DOHH2 (cell line): ENCODE data around the gene ANKZF1.

Experiments used
- H3F3A ChIP-seq: fragments of 200-600 bp; sonication (generic), shearing (Covaris generic); 2 replicates; pipeline ENCODE4 v1.6.0; 2016; ENCODE audit warnings: antibody characterized with exemption, mild to moderate bottlenecking; ENCODE audit not compliant: control insufficient read depth, insufficient read depth
- H3K27ac ChIP-seq: fragments of 200-600 bp; sonication (generic); 2 replicates; pipeline ENCODE4 v1.5.1; 2014; ENCODE audit warnings: low read depth, mild to moderate bottlenecking, low read length, moderate library complexity
- H3K27me3 ChIP-seq: fragments of 200-600 bp; sonication (generic); 2 replicates; pipeline ENCODE4 v1.6.1; 2014; ENCODE audit warnings: mild to moderate bottlenecking, low read length, mixed read lengths; ENCODE audit not compliant: control insufficient read depth
- H3K36me3 ChIP-seq: fragments of 200-600 bp; sonication (generic); 2 replicates; pipeline ENCODE4 v1.6.1; 2014; ENCODE audit warnings: mild to moderate bottlenecking, low read length, moderate library complexity, mixed read lengths; ENCODE audit not compliant: control insufficient read depth
- H3K4me1 ChIP-seq: fragments of 200-600 bp; sonication (generic); 2 replicates; pipeline ENCODE4 v1.6.1; 2014; ENCODE audit warnings: mild to moderate bottlenecking, low read length, mixed read lengths; ENCODE audit not compliant: control insufficient read depth
- H3K4me2 ChIP-seq: fragments of 200-600 bp; sonication (generic); 2 replicates; pipeline ENCODE4 v1.6.0; 2014; ENCODE audit warnings: mild to moderate bottlenecking, low read length, moderate library complexity
- H3K4me3 ChIP-seq: fragments of 200-600 bp; sonication (generic); 2 replicates; pipeline ENCODE4 v1.5.1; 2014; ENCODE audit warnings: mild to moderate bottlenecking, low read length, mixed read lengths
- H3K79me2 ChIP-seq: fragments of 200-600 bp; sonication (generic); 2 replicates; pipeline ENCODE4 v1.6.1; 2014; ENCODE audit warnings: mild to moderate bottlenecking, low read length, mixed read lengths; ENCODE audit not compliant: control insufficient read depth
- H3K9me2 ChIP-seq: fragments of 200-600 bp; sonication (generic); replicated peaks from 2 replicates; pipeline ENCODE4 v1.6.1; 2014; ENCODE audit warnings: mild to moderate bottlenecking, low read length, mixed read lengths; ENCODE audit not compliant: control insufficient read depth
- H3K9me3 ChIP-seq: fragments of 200-600 bp; sonication (generic); 2 replicates; pipeline ENCODE4 v1.6.1; 2014; ENCODE audit warnings: antibody characterized with exemption, low read length, mixed read lengths; ENCODE audit not compliant: control insufficient read depth, insufficient read depth
- H4K20me1 ChIP-seq: fragments of 200-600 bp; sonication (generic); 2 replicates; pipeline ENCODE4 v1.6.0; 2014; ENCODE audit warnings: low read depth, mild to moderate bottlenecking, antibody characterized with exemption, low read length, moderate library complexity; ENCODE audit not compliant: control insufficient read depth, insufficient read depth
- CTCF ChIP-seq: fragments of 200-600 bp; sonication (generic); IDR thresholded peaks from one replicate; pipeline ENCODE4 v1.5.1; 2014; ENCODE audit warnings: antibody characterized with exemption, mild to moderate bottlenecking, low read depth, low read length; ENCODE audit not compliant: poor library complexity, severe bottlenecking
- EZH2phosphoT487 ChIP-seq: fragments of 200-600 bp; sonication (generic); IDR thresholded peaks from 2 replicates; pipeline ENCODE4 v1.6.1; 2017; ENCODE audit warnings: borderline replicate concordance, mild to moderate bottlenecking, antibody characterized with exemption, low read length, moderate library complexity, mixed read lengths

ANKZF1 gene

GRCh38 chr2:219245899-219246230 is 16.3 kb downstream of the ANKZF1 start:
- no peaks in the 10 kb centered on the region for H4K20me1 ChIP-seq
- H3K27ac ChIP-seq: peak overlapping the region; percentile 47
- peak overlapping the region; percentile 84 for H3K4me3 ChIP-seq
- peak overlapping the region; percentile 97 for H3K4me2 ChIP-seq
- H3K27me3 ChIP-seq: no peaks in the 10 kb centered on the region
- peaks cover 48% of the 10 kb centered on the region for H3K79me2 ChIP-seq
- peaks cover 47% of the 10 kb centered on the region for H3K36me3 ChIP-seq
- no peak for TF ChIP-seq CTCF
- TF ChIP-seq EZH2phosphoT487: no peak
- no peaks in the 10 kb centered on the region for H3K9me3 ChIP-seq
- H3F3A ChIP-seq: peaks cover 22% of the 10 kb centered on the region
- no peaks in the 10 kb centered on the region for H3K9me2 ChIP-seq
- H3K4me1 ChIP-seq: peaks cover 59% of the 10 kb centered on the region

GRCh38 chr2:219246559-219246958 is 17.0 kb downstream of the ANKZF1 start:
- Histone ChIP-seq H3K4me2 (peak overlapping the region; percentile 97), H3K27me3 (no peaks in the 10 kb centered on the region), H3K4me1 (peaks cover 66% of the 10 kb centered on the region), H3K4me3 (peak overlapping the region; percentile 84), H4K20me1 (no peaks in the 10 kb centered on the region), H3K9me2 (no peaks in the 10 kb centered on the region), H3K79me2 (peaks cover 54% of the 10 kb centered on the region), H3K9me3 (no peaks in the 10 kb centered on the region), H3K36me3 (peaks cover 53% of the 10 kb centered on the region), H3K27ac (no peak overlapping the region), H3F3A (peaks cover 19% of the 10 kb centered on the region)
- TF ChIP-seq EZH2phosphoT487 (no peak), CTCF (no peak)

GRCh38 chr2:219247678-219248642 is 18.4 kb downstream of the ANKZF1 start:
- Histone ChIP-seq H3K9me2 (no peaks in the 10 kb centered on the region), H3F3A (peaks cover 18% of the 10 kb centered on the region), H3K27ac (peak overlapping the region; percentile 98), H3K79me2 (peaks cover 68% of the 10 kb centered on the region), H3K4me1 (peaks cover 78% of the 10 kb centered on the region), H3K36me3 (peaks cover 64% of the 10 kb centered on the region), H3K4me2 (peak overlapping the region; percentile 97), H3K27me3 (no peaks in the 10 kb centered on the region), H3K9me3 (no peaks in the 10 kb centered on the region), H4K20me1 (peaks cover 7% of the 10 kb centered on the region; the same call in 1 of the 2 replicates), H3K4me3 (peak overlapping the region; percentile 74)
- no peak for TF ChIP-seq CTCF
- no peak for TF ChIP-seq EZH2phosphoT487
